ENCODE data around the gene AGAP1. TPM values are rescaled to one million over a fixed set of nuclear protein-coding genes. Genes with fewer than 3 reads are reported as not detected.

AGAP1 gene
- total RNA-seq, 1 donor from 2014 or later, result 20.4 TPM

DNA sequence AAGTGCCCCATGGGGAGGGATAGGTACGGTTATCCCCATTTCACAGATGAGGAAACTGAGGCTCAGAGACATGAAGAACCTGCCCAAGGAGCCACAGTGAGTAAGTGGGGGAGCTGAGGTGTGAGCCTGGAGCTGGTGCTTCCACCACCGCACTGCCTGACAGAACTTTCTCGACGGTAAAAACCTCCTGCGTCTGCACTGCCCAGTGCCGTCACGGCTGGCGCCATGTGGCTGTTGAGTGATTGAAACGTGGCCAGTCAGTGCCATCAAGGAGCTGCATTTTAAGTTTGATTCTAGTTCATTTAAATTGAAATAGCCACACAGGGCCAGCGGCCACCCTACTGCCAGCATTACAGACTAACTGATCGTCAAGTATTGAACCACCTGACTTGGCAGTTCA lies 217.1 kb downstream of the AGAP1 start:
- no peaks in the 10 kb centered on the region for H3K36me3 ChIP-seq
- no peak overlapping the region for H3K4me2 ChIP-seq
- H3K4me3 Mint-ChIP-seq, result no peak overlapping the region
- peaks cover 25% of the 10 kb centered on the region for H3K36me3 Mint-ChIP-seq
- H3K4me1 ChIP-seq, result peaks cover 18% of the 10 kb centered on the region
- H3K4me3 ChIP-seq, result no peak overlapping the region
- no peak overlapping the region for H3K27ac Mint-ChIP-seq
- H2AFZ ChIP-seq (replicated peaks), result no peak overlapping the region
- TF ChIP-seq EZH2phosphoT487 (IDR thresholded peaks at IDR 0.05) (no peak), EZH2 (IDR thresholded peaks at IDR 0.05) (no peak)
- TF ChIP-seq, protein P1, sequence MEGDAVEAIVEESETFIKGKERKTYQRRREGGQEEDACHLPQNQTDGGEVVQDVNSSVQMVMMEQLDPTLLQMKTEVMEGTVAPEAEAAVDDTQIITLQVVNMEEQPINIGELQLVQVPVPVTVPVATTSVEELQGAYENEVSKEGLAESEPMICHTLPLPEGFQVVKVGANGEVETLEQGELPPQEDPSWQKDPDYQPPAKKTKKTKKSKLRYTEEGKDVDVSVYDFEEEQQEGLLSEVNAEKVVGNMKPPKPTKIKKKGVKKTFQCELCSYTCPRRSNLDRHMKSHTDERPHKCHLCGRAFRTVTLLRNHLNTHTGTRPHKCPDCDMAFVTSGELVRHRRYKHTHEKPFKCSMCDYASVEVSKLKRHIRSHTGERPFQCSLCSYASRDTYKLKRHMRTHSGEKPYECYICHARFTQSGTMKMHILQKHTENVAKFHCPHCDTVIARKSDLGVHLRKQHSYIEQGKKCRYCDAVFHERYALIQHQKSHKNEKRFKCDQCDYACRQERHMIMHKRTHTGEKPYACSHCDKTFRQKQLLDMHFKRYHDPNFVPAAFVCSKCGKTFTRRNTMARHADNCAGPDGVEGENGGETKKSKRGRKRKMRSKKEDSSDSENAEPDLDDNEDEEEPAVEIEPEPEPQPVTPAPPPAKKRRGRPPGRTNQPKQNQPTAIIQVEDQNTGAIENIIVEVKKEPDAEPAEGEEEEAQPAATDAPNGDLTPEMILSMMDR (IDR thresholded peaks at IDR 0.05), result no peak
- peaks cover 84% of the 10 kb centered on the region for H4K20me1 ChIP-seq (ENCODE audit: low read depth)
- peaks cover 39% of the 10 kb centered on the region for H3K79me2 ChIP-seq (ENCODE audit: low read depth)
- H3K9ac ChIP-seq, result no peak overlapping the region
- H3K9me3 Mint-ChIP-seq, result no peaks in the 10 kb centered on the region
- H3F3A ChIP-seq (ENCODE audit: low read depth), result peaks cover 11% of the 10 kb centered on the region
- no peaks in the 10 kb centered on the region for H3K27me3 ChIP-seq
- H3K27ac ChIP-seq, result no peak overlapping the region
- no peaks in the 10 kb centered on the region for H3K9me3 ChIP-seq (ENCODE audit: low read depth)
- peaks cover 47% of the 10 kb centered on the region for H3K4me1 Mint-ChIP-seq
- no peak for DNase-seq (ENCODE audit: low spot score)
- peaks cover 3% of the 10 kb centered on the region for H3K27me3 Mint-ChIP-seq (ENCODE audit: insufficient read depth, low read depth)

DNA sequence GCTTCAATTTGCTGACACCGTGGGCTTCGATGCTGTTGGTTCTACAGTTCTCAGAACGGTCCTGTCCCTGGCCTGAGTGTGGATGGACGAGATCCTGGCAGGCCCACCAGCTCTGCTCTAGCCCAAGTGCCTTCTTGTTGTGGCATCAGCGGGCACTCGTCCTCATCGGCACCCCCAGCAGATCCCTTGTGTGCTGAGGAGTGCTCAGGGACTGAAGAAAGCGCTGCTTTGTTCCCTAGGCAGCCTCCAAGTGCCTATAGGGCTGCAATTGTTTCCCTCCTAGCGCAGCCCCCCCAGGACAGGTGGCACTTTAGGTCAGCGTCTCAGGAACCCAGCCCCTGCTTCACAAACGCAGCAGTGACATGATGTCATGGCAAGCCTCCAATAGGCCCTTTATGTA lies 217.7 kb downstream of the AGAP1 start:
- peaks cover 18% of the 10 kb centered on the region for H3K4me1 ChIP-seq
- H3K27ac Mint-ChIP-seq, result no peak overlapping the region

DNA sequence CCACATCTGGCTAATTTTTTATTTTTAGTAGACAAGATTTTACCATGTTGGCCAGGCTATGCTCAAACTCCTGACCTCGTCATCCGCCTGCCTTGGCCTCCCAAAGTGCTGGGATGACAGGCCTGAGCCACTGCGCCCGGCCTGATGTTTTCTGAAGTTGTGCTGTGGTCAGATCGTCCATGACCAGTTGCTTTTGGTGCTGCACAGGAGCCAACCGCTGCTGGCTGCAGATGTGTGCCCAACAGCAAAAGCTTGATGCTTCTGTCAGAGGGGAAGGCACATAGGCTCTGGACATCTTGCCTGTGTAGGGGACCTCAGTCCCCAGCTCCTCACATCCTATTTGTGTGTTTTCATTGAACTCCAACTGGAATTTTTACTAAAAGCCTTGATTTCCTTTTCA lies 218.3 kb downstream of the AGAP1 start:
- Histone ChIP-seq H3K4me1 (peaks cover 18% of the 10 kb centered on the region), H3K36me3 (no peaks in the 10 kb centered on the region), H2AFZ (replicated peaks) (no peak overlapping the region), H3K27me3 (no peaks in the 10 kb centered on the region), H3K79me2 (ENCODE audit: low read depth) (peaks cover 26% of the 10 kb centered on the region), H3K4me2 (no peak overlapping the region), H3K9ac (no peak overlapping the region), H4K20me1 (ENCODE audit: low read depth) (peaks cover 83% of the 10 kb centered on the region), H3F3A (ENCODE audit: low read depth) (peaks cover 11% of the 10 kb centered on the region), H3K27ac (no peak overlapping the region), H3K9me3 (ENCODE audit: low read depth) (no peaks in the 10 kb centered on the region), H3K4me3 (no peak overlapping the region)
- Mint-ChIP-seq H3K4me1 (peaks cover 47% of the 10 kb centered on the region), H3K9me3 (no peaks in the 10 kb centered on the region), H3K27ac (no peak overlapping the region), H3K27me3 (ENCODE audit: insufficient read depth, low read depth) (peaks cover 4% of the 10 kb centered on the region), H3K36me3 (peaks cover 27% of the 10 kb centered on the region), H3K4me3 (no peak overlapping the region)
- TF ChIP-seq EZH2 (IDR thresholded peaks at IDR 0.05) (no peak), EZH2phosphoT487 (IDR thresholded peaks at IDR 0.05) (no peak)
- TF ChIP-seq, protein P1 (IDR thresholded peaks at IDR 0.05), result no peak
- no peak for DNase-seq (ENCODE audit: low spot score)

More for the DNA sequence above, 217.7 kb downstream of the AGAP1 start:
- peaks cover 47% of the 10 kb centered on the region for H3K4me1 Mint-ChIP-seq
- Histone ChIP-seq H3K4me2 (no peak overlapping the region), H2AFZ (replicated peaks) (no peak overlapping the region), H3K4me3 (no peak overlapping the region), H3K9ac (no peak overlapping the region), H3K9me3 (ENCODE audit: low read depth) (no peaks in the 10 kb centered on the region), H3K79me2 (ENCODE audit: low read depth) (peaks cover 33% of the 10 kb centered on the region), H3K27me3 (no peaks in the 10 kb centered on the region), H3K27ac (peak overlapping the region; percentile 46), H3F3A (ENCODE audit: low read depth) (peaks cover 11% of the 10 kb centered on the region), H4K20me1 (ENCODE audit: low read depth) (peaks cover 83% of the 10 kb centered on the region), H3K36me3 (no peaks in the 10 kb centered on the region)
- TF ChIP-seq EZH2 (IDR thresholded peaks at IDR 0.05) (no peak), EZH2phosphoT487 (IDR thresholded peaks at IDR 0.05) (no peak)
- TF ChIP-seq, protein P1 (IDR thresholded peaks at IDR 0.05), result no peak
- H3K36me3 Mint-ChIP-seq, result peaks cover 25% of the 10 kb centered on the region
- no peaks in the 10 kb centered on the region for H3K9me3 Mint-ChIP-seq
- DNase-seq (ENCODE audit: low spot score), result no peak
- H3K27me3 Mint-ChIP-seq (ENCODE audit: insufficient read depth, low read depth), result peaks cover 4% of the 10 kb centered on the region
- H3K4me3 Mint-ChIP-seq, result no peak overlapping the region

Data from neural progenitor cell (in vitro differentiated cells).